SK-N-SH treated with all-trans-retinoic acid at 6 μM for 48 hours (cell line): ENCODE data around the gene DAND5.

Source experiments
- ATAC-seq: fragments of 200-7000 bp; cut with Tn5 transposase; 3 replicates; pipeline ENCODE4 v1.9.1; 2020; ENCODE audit warnings: mild to moderate bottlenecking, moderate library complexity
- ARNTL ChIP-seq: fragments of 450-650 bp; formaldehyde crosslinking; IDR thresholded peaks from 2 replicates; pipeline ENCODE4 v1.5.0; 2020; ENCODE audit warnings: low read depth, mild to moderate bottlenecking, moderate library complexity, borderline replicate concordance
- BACH2 ChIP-seq: fragments of 250-450 bp; sonication (Bioruptor Pico); IDR thresholded peaks from 2 replicates; pipeline ENCODE4 v1.9.0; 2021; ENCODE audit warnings: mild to moderate bottlenecking, borderline replicate concordance
- CREB5 ChIP-seq: fragments of 250-450 bp; sonication (Bioruptor Pico); IDR thresholded peaks from 2 replicates; pipeline ENCODE4 v1.5.1; 2020; ENCODE audit warnings: low read depth, mild to moderate bottlenecking, moderate library complexity
- CSDC2 ChIP-seq: fragments of 250-450 bp; sonication (Bioruptor Pico); IDR thresholded peaks from 2 replicates; pipeline ENCODE4 v1.5.0; 2020; ENCODE audit warnings: mild to moderate bottlenecking, moderate library complexity
- CSRNP3 ChIP-seq: fragments of 250-450 bp; sonication (Bioruptor Pico); IDR thresholded peaks from 2 replicates; pipeline ENCODE4 v1.5.1; 2021; ENCODE audit warnings: mild to moderate bottlenecking, moderate library complexity
- ESRRG ChIP-seq: fragments of 250-450 bp; sonication (Bioruptor Pico); IDR thresholded peaks from 2 replicates; pipeline ENCODE4 v1.6.1; 2021; ENCODE audit warnings: mild to moderate bottlenecking
- ISL1 ChIP-seq: fragments of 250-450 bp; sonication (Bioruptor Pico); IDR thresholded peaks from 2 replicates; pipeline ENCODE4 v2.1.2; 2022; ENCODE audit warnings: mild to moderate bottlenecking, moderate library complexity
- OSR1 ChIP-seq: fragments of 250-450 bp; sonication (Bioruptor Pico); IDR thresholded peaks from 2 replicates; pipeline ENCODE4 v1.8.0; 2022; ENCODE audit warnings: moderate library complexity, mild to moderate bottlenecking, inconsistent platforms
- PATZ1 ChIP-seq: fragments of 250-450 bp; sonication (Bioruptor Pico); IDR thresholded peaks from 2 replicates; pipeline ENCODE4 v1.8.0; 2020; ENCODE audit warnings: mild to moderate bottlenecking, moderate library complexity, borderline replicate concordance
- POU6F1 ChIP-seq: fragments of 250-450 bp; sonication (Bioruptor Pico); IDR thresholded peaks from 2 replicates; pipeline ENCODE4 v1.8.0; 2021; ENCODE audit warnings: low read depth, mild to moderate bottlenecking, moderate library complexity, borderline replicate concordance
- PPARA ChIP-seq: fragments of 250-450 bp; sonication (Bioruptor Pico); IDR thresholded peaks from 2 replicates; pipeline ENCODE4 v1.5.0; 2020; ENCODE audit warnings: mild to moderate bottlenecking, borderline replicate concordance
- RARB ChIP-seq: fragments of 250-450 bp; sonication (Bioruptor Pico); IDR thresholded peaks from 2 replicates; pipeline ENCODE4 v1.8.0; 2021; ENCODE audit warnings: mild to moderate bottlenecking, moderate library complexity
- SNAI2 ChIP-seq: fragments of 250-450 bp; sonication (Bioruptor Pico); IDR thresholded peaks from 2 replicates; pipeline ENCODE4 v1.5.0; 2020; ENCODE audit warnings: mild to moderate bottlenecking, moderate library complexity
- TOX ChIP-seq: fragments of 250-450 bp; sonication (Bioruptor Pico); IDR thresholded peaks from 2 replicates; pipeline ENCODE4 v1.8.0; 2021; ENCODE audit warnings: mild to moderate bottlenecking, moderate library complexity, borderline replicate concordance
- ZC3H10 ChIP-seq: fragments of 250-450 bp; sonication (Bioruptor Pico); IDR thresholded peaks from 2 replicates; pipeline ENCODE4 v1.5.1; 2021; ENCODE audit warnings: mild to moderate bottlenecking, moderate library complexity
- ZFP3 ChIP-seq: fragments of 250-450 bp; sonication (Bioruptor Pico); IDR thresholded peaks from 2 replicates; pipeline ENCODE4 v1.5.0; 2020; ENCODE audit warnings: mild to moderate bottlenecking, moderate library complexity
- ZFP30 ChIP-seq: fragments of 450-650 bp; formaldehyde crosslinking; IDR thresholded peaks from 2 replicates; pipeline ENCODE4 v1.5.0; 2022; ENCODE audit warnings: mild to moderate bottlenecking, moderate library complexity
- ZNF70 ChIP-seq: fragments of 450-650 bp; formaldehyde crosslinking; IDR thresholded peaks from 2 replicates; pipeline ENCODE4 v1.5.0; 2020; ENCODE audit warnings: mild to moderate bottlenecking, moderate library complexity
- ZNF8 ChIP-seq: fragments of 450-650 bp; formaldehyde crosslinking; IDR thresholded peaks from 2 replicates; pipeline ENCODE4 v1.5.0; 2020; ENCODE audit warnings: mild to moderate bottlenecking, moderate library complexity

The DAND5 gene

GRCh38 chr19:12938779-12939601, 30.4 kb upstream of the DAND5 start:
- peak; percentile 24 for ATAC-seq
- TF ChIP-seq OSR1 (no peak), ZFP3 (no peak), ZNF70 (CRISPR knock-in tag) (no peak), ARNTL (CRISPR knock-in tag) (no peak), RARB (CRISPR knock-in tag) (no peak), ZC3H10 (CRISPR knock-in tag) (no peak), SNAI2 (CRISPR knock-in tag) (no peak), CREB5 (CRISPR knock-in tag) (no peak), PPARA (CRISPR knock-in tag) (no peak), ZFP30 (CRISPR knock-in tag) (no peak), PATZ1 (no peak), CSDC2 (CRISPR knock-in tag) (no peak), BACH2 (CRISPR knock-in tag) (no peak), ISL1 (CRISPR knock-in tag) (no peak), POU6F1 (CRISPR knock-in tag) (no peak), ZNF8 (CRISPR knock-in tag) (no peak)

GRCh38 chr19:12939975-12940423, 29.4 kb upstream of the DAND5 start:
- TF ChIP-seq ESRRG (CRISPR knock-in tag) (no peak), CSRNP3 (no peak), TOX (CRISPR knock-in tag) (no peak), BACH2 (CRISPR knock-in tag) (no peak), CREB5 (CRISPR knock-in tag) (no peak), ISL1 (CRISPR knock-in tag) (no peak), POU6F1 (CRISPR knock-in tag) (no peak), PPARA (CRISPR knock-in tag) (no peak), OSR1 (no peak), ZFP30 (CRISPR knock-in tag) (no peak), ARNTL (CRISPR knock-in tag) (no peak), ZNF70 (CRISPR knock-in tag) (no peak), ZFP3 (no peak), RARB (CRISPR knock-in tag) (no peak)
- ATAC-seq = no peak

- TF ChIP-seq CSRNP3 = no peak
- no peak for TF ChIP-seq ZNF70 (CRISPR knock-in tag)
- no peak for TF ChIP-seq PPARA (CRISPR knock-in tag)
- TF ChIP-seq PATZ1 = no peak
- TF ChIP-seq SNAI2 (CRISPR knock-in tag) = no peak
- ATAC-seq = no peak
These were observed 28.5 kb upstream of the DAND5 start for GRCh38 chr19:12940897-12941296.
